Tibial artery (tissue), 4 donors: ENCODE measurements around the gene CCDC69.

Experiments
- DNase-seq, 2 donors: peaks; one replicate each; pipeline ENCODE4 v3.0.0-alpha.2; 2019
- H3K27ac ChIP-seq, 2 donors: fragments of 200-600 bp; sonication (generic) in 1 of 2; 1 replicate in 1 of 2; 2 replicates in 1 of 2; pipeline ENCODE4 v1.5.1; 2018 to 2019; ENCODE audit warnings: mild to moderate bottlenecking in 1 of 2
- H3K27me3 ChIP-seq, 2 donors: fragments of 200-600 bp; sonication (generic) in 1 of 2; one replicate each; pipeline versions ENCODE4 v1.5.1 to v1.6.0; 2016 to 2019
- H3K36me3 ChIP-seq, 3 donors: fragments of 200-600 bp; sonication (generic) in 2 of 3; one replicate each; pipeline ENCODE4 v1.5.1; 2016 to 2019; ENCODE audit warnings: mild to moderate bottlenecking in 2 of 3
- H3K4me1 ChIP-seq, 4 donors: fragments of 200-600 bp; sonication (generic) in 2 of 4; 1 replicate in 3 of 4; 2 replicates in 1 of 4; pipeline ENCODE4 v1.5.1; 2016 to 2019
- H3K4me3 ChIP-seq, 2 donors: fragments of 200-600 bp; sonication (generic) in 1 of 2; 1 replicate in 1 of 2; 2 replicates in 1 of 2; pipeline ENCODE4 v1.5.1; 2018 to 2019; ENCODE audit warnings: mild to moderate bottlenecking in 2 of 2
- H3K9me3 ChIP-seq, 3 donors: fragments of 200-600 bp; sonication (generic) in 1 of 3; one replicate each; pipeline ENCODE4 v1.5.1; 2016 to 2019
- CTCF ChIP-seq, 2 experiments: fragments of 200-600 bp in 1 of 2; fragments of 450-650 bp in 1 of 2; IDR thresholded peaks; one replicate each; pipeline ENCODE4 v1.5.1; 2017 to 2019; ENCODE audit warnings: antibody characterized with exemption in 2 of 2, mild to moderate bottlenecking in 1 of 2, moderate library complexity in 1 of 2
- intact Hi-C: fragments of 100-400 bp; cut with DNase I; formaldehyde crosslinking; loops from one replicate; pipeline ENCODE4 v1.15.0; 2023; ENCODE audit warnings: low total_unique reads

CCDC69 gene

GRCh38 chr5:151233616-151234085, 9.8 kb upstream of the CCDC69 start:
- no peaks in the 10 kb centered on the region for H3K9me3 ChIP-seq
- H3K36me3 ChIP-seq, result no peaks in the 10 kb centered on the region
- no peak overlapping the region for H3K27ac ChIP-seq
- no peak for TF ChIP-seq CTCF (IDR thresholded peaks at IDR 0.05)
- peaks cover 0 to 25% (median 6%) of the 10 kb centered on the region in 4 donors for H3K4me1 ChIP-seq
- intact Hi-C loops, result no loop called here
- H3K4me3 ChIP-seq, result no peak overlapping the region
- no peaks in the 10 kb centered on the region for H3K27me3 ChIP-seq
- no peak for DNase-seq

DNA sequence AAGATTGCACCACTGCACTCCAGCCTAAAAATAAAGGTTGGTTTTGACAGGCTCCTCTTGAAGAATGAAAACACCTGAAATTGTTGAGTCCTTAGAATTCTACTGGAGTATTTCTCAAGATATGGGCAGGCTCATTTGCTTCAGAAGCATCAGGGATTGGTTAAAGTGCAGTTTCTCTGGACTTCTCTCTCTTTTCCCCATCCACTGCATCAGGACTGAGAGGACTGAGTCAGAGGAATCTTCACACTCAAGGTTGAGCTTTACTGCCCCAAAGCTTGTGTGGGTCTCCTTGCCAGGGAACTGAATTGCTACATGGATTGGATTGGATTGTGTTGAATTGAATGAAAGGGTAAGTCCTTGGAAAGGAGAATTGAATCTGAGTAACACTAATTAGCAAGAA, 7.5 kb upstream of the CCDC69 start:
- peaks cover 0 to 12% (median 6%) of the 10 kb centered on the region in 4 donors for H3K4me1 ChIP-seq
- no peaks in the 10 kb centered on the region for H3K27me3 ChIP-seq
- no peaks in the 10 kb centered on the region for H3K36me3 ChIP-seq
- no peak overlapping the region for H3K4me3 ChIP-seq
- intact Hi-C loops, result no loop called here
- no peak overlapping the region for H3K27ac ChIP-seq
- no peak for DNase-seq
- H3K9me3 ChIP-seq, result no peaks in the 10 kb centered on the region
- TF ChIP-seq CTCF (IDR thresholded peaks at IDR 0.05), result no peak

DNA sequence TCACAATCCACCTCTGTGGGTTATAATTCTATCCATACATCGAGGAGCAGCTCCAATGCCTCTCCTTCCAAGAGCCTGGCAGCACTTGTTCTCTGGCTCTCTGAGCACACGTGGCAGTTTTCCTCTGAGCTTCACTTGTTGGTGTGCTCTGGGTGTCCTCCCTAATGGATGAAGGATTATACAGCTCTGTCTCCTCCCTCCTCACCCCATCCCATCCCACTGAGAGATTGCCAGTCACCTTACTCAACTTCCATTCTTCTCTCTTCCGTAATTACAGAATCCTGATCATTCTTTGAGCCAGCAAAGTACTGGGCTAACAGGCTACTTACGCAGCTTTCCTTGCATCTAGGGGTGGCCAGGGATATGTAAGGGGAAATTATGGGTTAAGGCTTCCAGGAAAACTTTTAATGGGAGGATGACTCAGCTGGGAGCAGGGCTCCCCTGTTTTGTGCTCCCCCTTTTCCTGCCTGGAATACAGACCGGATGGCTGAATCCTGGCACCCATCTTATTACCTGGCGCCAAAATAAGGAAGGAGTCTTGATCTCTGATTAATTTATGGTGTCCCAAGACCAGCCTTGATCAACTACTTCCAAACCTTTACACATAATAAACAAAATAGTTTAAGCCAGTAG, 6.3 kb upstream of the CCDC69 start:
- H3K4me1 ChIP-seq, result peaks cover 0 to 10% (median 5%) of the 10 kb centered on the region in 4 donors
- no peaks in the 10 kb centered on the region for H3K36me3 ChIP-seq
- no peak overlapping the region for H3K4me3 ChIP-seq
- no peak for TF ChIP-seq CTCF (IDR thresholded peaks at IDR 0.05)
- H3K9me3 ChIP-seq, result no peaks in the 10 kb centered on the region
- H3K27ac ChIP-seq, result no peak overlapping the region
- H3K27me3 ChIP-seq, result no peaks in the 10 kb centered on the region
- intact Hi-C loops, result no loop called here
- no peak for DNase-seq

GRCh38 chr5:151228986-151229385, 5.1 kb upstream of the CCDC69 start:
- H3K27me3 ChIP-seq, result no peaks in the 10 kb centered on the region
- no peaks in the 10 kb centered on the region for H3K9me3 ChIP-seq
- H3K36me3 ChIP-seq, result no peaks in the 10 kb centered on the region
- no peak for DNase-seq
- H3K4me3 ChIP-seq, result no peak overlapping the region
- TF ChIP-seq CTCF (IDR thresholded peaks at IDR 0.05), result no peak
- H3K4me1 ChIP-seq, result peaks cover 0 to 9% (median 5%) of the 10 kb centered on the region in 4 donors
- intact Hi-C loops, result no loop called here
- no peak overlapping the region for H3K27ac ChIP-seq

GRCh38 chr5:151227918-151228447, 4.1 kb upstream of the CCDC69 start:
- H3K36me3 ChIP-seq, result no peaks in the 10 kb centered on the region
- intact Hi-C loops, result no loop called here

More at GRCh38 chr5:151227918-151228447, 4.1 kb upstream of the CCDC69 start:
- H3K27me3 ChIP-seq, result no peaks in the 10 kb centered on the region
- H3K27ac ChIP-seq, result no peak overlapping the region
- H3K9me3 ChIP-seq, result no peaks in the 10 kb centered on the region
- H3K4me1 ChIP-seq, result peaks cover 0 to 14% (median 9%) of the 10 kb centered on the region in 4 donors
- H3K4me3 ChIP-seq, result no peak overlapping the region
- no peak for DNase-seq
- TF ChIP-seq CTCF (IDR thresholded peaks at IDR 0.05), result no peak
